ENCODE results near the gene TTLL6. TPM values are rescaled to one million over a fixed set of nuclear protein-coding genes. Genes with fewer than 3 reads are reported as not detected.
A peak's percentile ranks its signal among the peaks of the same experiment; 100 is the strongest.
"Not testable (repeated sequence)": the region's sequence is repeated elsewhere in the genome, so short reads cannot be mapped to it uniquely, and the experiment has no call there.

The TTLL6 gene
- total and polyA plus RNA-seq, 2 experiments from 2014 or later: not detected

DNA sequence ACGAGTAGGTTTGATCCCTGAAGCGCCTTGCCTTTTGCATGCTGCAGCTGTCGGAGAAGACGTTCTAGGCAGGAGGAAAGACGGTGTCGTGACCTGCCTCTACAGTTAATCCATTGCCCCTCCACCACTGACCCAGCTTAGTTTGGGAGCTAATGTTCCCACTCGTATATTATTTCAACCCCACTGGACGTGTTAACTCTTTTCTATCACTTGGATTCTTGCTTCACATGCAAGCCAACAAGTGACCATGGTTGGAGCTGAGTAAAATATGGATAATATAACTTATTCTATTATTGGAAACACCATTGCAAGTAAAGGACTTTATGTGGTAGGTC is 14.5 kb upstream of the TTLL6 start:
- H3K4me2 ChIP-seq (ENCODE audit: unreplicated experiment): peak overlapping the region; percentile 92
- H3K4me3 ChIP-seq: peak overlapping the region; percentile 97
- no peaks in the 10 kb centered on the region for H3F3A ChIP-seq (ENCODE audit: insufficient read depth)
- H3K4me1 ChIP-seq (ENCODE audit: insufficient read depth): peaks cover 12% of the 10 kb centered on the region
- no peaks in the 10 kb centered on the region for H3K9me3 ChIP-seq (ENCODE audit: low read depth)
- 2 to 3% methylated on average over 8 of the region's 8 CpGs for WGBS, 2 experiments (ENCODE audit: low coverage in 1 of 2, low lambda C conversion rate in 2 of 2, missing lambda C conversion rate in 2 of 2)
- no peaks in the 10 kb centered on the region for H3K36me3 ChIP-seq (ENCODE audit: low read depth)
- TF ChIP-seq EZH2phosphoT487 (IDR thresholded peaks at IDR 0.05; ENCODE audit: insufficient read depth, low read depth): no peak
- no peak for TF ChIP-seq EZH2 (IDR thresholded peaks at IDR 0.05; ENCODE audit: insufficient read depth, poor library complexity, severe bottlenecking)
- H4K20me1 ChIP-seq (ENCODE audit: insufficient read depth): no peaks in the 10 kb centered on the region
- peak overlapping the region; percentile 97 for H3K9ac ChIP-seq
- no peaks in the 10 kb centered on the region for H3K9me2 ChIP-seq (ENCODE audit: insufficient read depth)
- H2AFZ ChIP-seq: peak overlapping the region; percentile 94
- peak overlapping the region; percentile 83 for H3K27ac ChIP-seq
- in situ Hi-C loops (cut with MboI): no loop called here
- H3K79me2 ChIP-seq (ENCODE audit: insufficient read depth): peaks cover 57% of the 10 kb centered on the region
- no peak for DNase-seq
- no peaks in the 10 kb centered on the region for H3K27me3 ChIP-seq (replicated peaks; ENCODE audit: insufficient read depth)

DNA sequence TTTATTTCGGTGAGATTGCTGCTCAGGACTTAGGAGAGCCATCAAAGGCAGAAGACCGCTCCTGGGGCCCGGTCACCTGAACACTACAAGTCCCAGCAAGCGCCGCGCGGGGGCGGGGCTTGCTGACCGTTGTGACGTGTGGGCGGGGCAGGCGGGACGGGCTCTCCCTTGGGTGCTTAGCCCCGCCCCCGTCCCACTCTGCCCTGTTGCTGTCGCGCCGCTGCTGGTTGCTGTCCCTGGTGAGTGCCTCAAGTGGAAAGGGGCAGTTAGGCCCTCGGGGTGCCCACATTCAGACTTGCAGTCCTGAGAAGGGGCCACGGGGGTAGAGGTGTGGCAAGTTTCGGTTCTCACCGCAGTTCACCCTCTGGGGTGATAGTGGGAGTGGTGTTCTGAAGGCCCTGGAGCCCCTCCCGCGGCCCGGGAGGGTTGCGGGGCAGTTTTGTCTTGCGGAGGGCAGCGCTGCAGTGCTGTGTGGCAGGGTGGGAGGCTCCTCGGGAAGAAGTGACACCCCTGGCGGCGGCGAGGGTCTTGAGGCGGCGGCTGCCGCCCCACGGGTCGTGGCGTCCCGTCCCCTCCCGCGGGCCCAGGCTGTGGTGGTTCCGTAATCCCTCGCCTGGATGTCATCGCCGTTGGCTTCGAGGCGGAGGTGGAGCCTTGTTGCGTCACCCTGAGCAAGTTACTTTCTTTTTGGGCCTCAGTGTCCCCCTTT is 14.0 kb upstream of the TTLL6 start, which contains the start of gene CALCOCO2:
Gene CALCOCO2 (plus strand): TSS at position 196 of the 709 bp plus-strand sequence. CDS start 10,673 bp downstream, outside the sequence.
- peak; percentile 98 for DNase-seq
- peaks cover 15% of the 10 kb centered on the region for H3K4me1 ChIP-seq (ENCODE audit: insufficient read depth)
- H3F3A ChIP-seq (ENCODE audit: insufficient read depth): peaks cover 3% of the 10 kb centered on the region; the same call in 1 of the 2 replicates
- H3K4me2 ChIP-seq (ENCODE audit: unreplicated experiment): peak within 1 kb of the TSS; percentile 92
- H3K9ac ChIP-seq: peak within 1 kb of the TSS; percentile 97
- H3K9me3 ChIP-seq (ENCODE audit: low read depth): no peaks in the 10 kb centered on the region
- peak within 1 kb of the TSS; percentile 83 for H3K27ac ChIP-seq
- H4K20me1 ChIP-seq (ENCODE audit: insufficient read depth): no peaks in the 10 kb centered on the region
- 1% methylated on average over 42 to 47 of the region's 48 CpGs for WGBS, 2 experiments (ENCODE audit: low coverage in 1 of 2, low lambda C conversion rate in 2 of 2, missing lambda C conversion rate in 2 of 2)
- TF ChIP-seq EZH2phosphoT487 (IDR thresholded peaks at IDR 0.05; ENCODE audit: insufficient read depth, low read depth): no peak
- no peak for TF ChIP-seq EZH2 (IDR thresholded peaks at IDR 0.05; ENCODE audit: insufficient read depth, poor library complexity, severe bottlenecking)
- no peaks in the 10 kb centered on the region for H3K27me3 ChIP-seq (replicated peaks; ENCODE audit: insufficient read depth)
- H3K79me2 ChIP-seq (ENCODE audit: insufficient read depth): peaks cover 52% of the 10 kb centered on the region
- peak within 1 kb of the TSS; percentile 97 for H3K4me3 ChIP-seq
- peak within 1 kb of the TSS; percentile 94 for H2AFZ ChIP-seq
- in situ Hi-C loops (cut with MboI): no loop called here
- H3K36me3 ChIP-seq (ENCODE audit: low read depth): no peaks in the 10 kb centered on the region
- no peaks in the 10 kb centered on the region for H3K9me2 ChIP-seq (ENCODE audit: insufficient read depth)

DNA sequence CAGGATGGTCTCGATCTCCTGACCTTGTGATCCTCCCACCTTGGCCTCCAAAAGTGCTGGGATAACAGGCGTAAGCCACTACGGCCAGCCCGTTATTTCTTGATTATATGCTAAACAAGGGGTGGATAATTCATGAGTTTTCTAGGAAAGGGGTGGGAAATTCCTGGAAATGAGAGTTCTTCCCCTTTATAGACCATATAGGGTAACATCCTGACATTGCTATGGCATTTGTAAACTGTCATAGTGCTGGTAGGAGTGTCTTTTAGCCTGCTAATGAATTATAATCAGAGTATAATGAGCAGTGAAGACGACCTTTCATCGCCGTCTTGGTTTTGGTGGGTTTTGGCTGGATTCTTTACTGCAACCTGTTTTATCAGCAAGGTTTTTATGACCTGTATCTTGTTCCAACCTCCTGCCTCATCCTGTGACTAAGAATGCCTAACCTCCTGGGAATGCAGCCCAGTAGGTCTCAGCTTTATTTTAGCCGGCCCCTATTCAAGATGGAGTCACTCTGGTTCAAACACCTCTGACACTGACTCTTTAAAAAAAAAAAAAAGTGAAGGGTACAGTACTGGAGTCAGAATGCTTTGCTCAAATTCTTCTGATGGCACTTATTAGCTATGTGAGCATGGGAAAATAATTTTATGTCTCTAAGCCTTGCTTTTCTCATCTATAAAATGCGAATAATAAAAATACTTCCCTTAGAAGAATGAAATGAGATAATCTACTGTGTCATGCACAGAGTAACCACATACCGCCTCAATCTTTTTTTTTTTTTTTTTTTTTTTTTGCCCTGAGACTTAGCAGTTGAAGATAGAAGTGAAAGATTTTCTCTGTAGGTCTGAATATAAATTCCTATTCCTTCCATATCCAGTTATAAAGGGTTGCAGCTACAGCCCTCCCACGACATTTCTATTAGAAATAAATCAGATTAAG is 8.7 kb upstream of the TTLL6 start:
- TF ChIP-seq EZH2 (IDR thresholded peaks at IDR 0.05; ENCODE audit: insufficient read depth, poor library complexity, severe bottlenecking) (no peak), EZH2phosphoT487 (IDR thresholded peaks at IDR 0.05; ENCODE audit: insufficient read depth, low read depth) (no peak)
- H3K27me3 ChIP-seq (replicated peaks; ENCODE audit: insufficient read depth): no peaks in the 10 kb centered on the region
- peak; percentile 54 for DNase-seq
- no peaks in the 10 kb centered on the region for H3K9me2 ChIP-seq (ENCODE audit: insufficient read depth)
- H3K27ac ChIP-seq: no peak overlapping the region
- H3K9me3 ChIP-seq (ENCODE audit: low read depth): no peaks in the 10 kb centered on the region
- peaks cover 10% of the 10 kb centered on the region; the same call in 1 of the 2 replicates for H3F3A ChIP-seq (ENCODE audit: insufficient read depth)
- H2AFZ ChIP-seq: no peak overlapping the region
- H3K4me3 ChIP-seq: no peak overlapping the region
- H3K9ac ChIP-seq: no peak overlapping the region
- H3K36me3 ChIP-seq (ENCODE audit: low read depth): no peaks in the 10 kb centered on the region
- H4K20me1 ChIP-seq (ENCODE audit: insufficient read depth): no peaks in the 10 kb centered on the region
- H3K79me2 ChIP-seq (ENCODE audit: insufficient read depth): no peaks in the 10 kb centered on the region
- H3K4me2 ChIP-seq (ENCODE audit: unreplicated experiment): no peak overlapping the region
- 69% methylated on average over 11 of the region's 11 CpGs for WGBS, 2 experiments (ENCODE audit: low coverage in 1 of 2, low lambda C conversion rate in 2 of 2, missing lambda C conversion rate in 2 of 2)
- H3K4me1 ChIP-seq (ENCODE audit: insufficient read depth): peaks cover 6% of the 10 kb centered on the region; the same call in 1 of the 2 replicates
- in situ Hi-C loops (cut with MboI): no loop called here

DNA sequence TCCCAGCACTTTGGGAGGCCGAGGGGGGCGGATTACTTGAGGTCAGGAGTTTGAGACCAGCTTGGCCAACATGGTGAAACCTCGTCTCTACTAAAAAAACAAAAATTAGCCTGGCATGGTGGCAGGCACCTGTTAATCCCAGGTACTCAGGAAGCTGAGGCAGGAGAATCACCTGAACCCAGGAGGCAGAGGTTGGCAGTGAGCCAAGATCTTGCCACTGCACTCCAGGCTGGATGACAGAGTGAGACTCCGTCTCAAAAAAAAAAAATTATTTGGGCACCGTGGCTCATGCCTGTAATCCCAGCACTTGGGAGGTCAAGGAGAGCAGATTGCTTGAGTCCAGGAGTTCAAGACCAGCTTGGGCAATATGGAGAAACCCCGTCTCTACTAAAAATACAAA is 3.9 kb upstream of the TTLL6 start:
- H3K27me3 ChIP-seq (replicated peaks; ENCODE audit: insufficient read depth); H3K9me2 ChIP-seq (ENCODE audit: insufficient read depth); in situ Hi-C loops (cut with MboI); H3K9ac ChIP-seq; H3K4me3 ChIP-seq; H2AFZ ChIP-seq; H4K20me1 ChIP-seq (ENCODE audit: insufficient read depth); DNase-seq; H3K4me1 ChIP-seq (ENCODE audit: insufficient read depth); H3K4me2 ChIP-seq (ENCODE audit: unreplicated experiment); H3K9me3 ChIP-seq (ENCODE audit: low read depth); H3K36me3 ChIP-seq (ENCODE audit: low read depth); H3K79me2 ChIP-seq (ENCODE audit: insufficient read depth); H3K27ac ChIP-seq: not testable (repeated sequence)
- peaks cover 11% of the 10 kb centered on the region for H3F3A ChIP-seq (ENCODE audit: insufficient read depth)
- 71 to 83% methylated on average over 6 of the region's 6 CpGs for WGBS, 2 experiments (ENCODE audit: low coverage in 1 of 2, low lambda C conversion rate in 2 of 2, missing lambda C conversion rate in 2 of 2)
